Mammary epithelial cell (primary cell): Measurements from ENCODE around the gene CD4.

Experiments
- EZH2 ChIP-seq: IDR thresholded peaks from 2 replicates; pipeline ENCODE4 v1.6.1; 2012; ENCODE audit warnings: low read length, inconsistent platforms, borderline replicate concordance
- TF ChIP-seq, protein P1 (sequence below), 2 donors: IDR thresholded peaks in 1 of 2; conservative IDR thresholded peaks in 1 of 2; 2 replicates each; pipeline ENCODE4 v1.5.1; 2011 to 2012; ENCODE audit warnings: inconsistent platforms in 2 of 2, low read length in 2 of 2, mild to moderate bottlenecking in 2 of 2, control low read depth in 1 of 2, low read depth in 1 of 2; ENCODE audit not compliant: insufficient read depth in 1 of 2; ENCODE audit errors: extremely low read depth in 1 of 2

DNA sequence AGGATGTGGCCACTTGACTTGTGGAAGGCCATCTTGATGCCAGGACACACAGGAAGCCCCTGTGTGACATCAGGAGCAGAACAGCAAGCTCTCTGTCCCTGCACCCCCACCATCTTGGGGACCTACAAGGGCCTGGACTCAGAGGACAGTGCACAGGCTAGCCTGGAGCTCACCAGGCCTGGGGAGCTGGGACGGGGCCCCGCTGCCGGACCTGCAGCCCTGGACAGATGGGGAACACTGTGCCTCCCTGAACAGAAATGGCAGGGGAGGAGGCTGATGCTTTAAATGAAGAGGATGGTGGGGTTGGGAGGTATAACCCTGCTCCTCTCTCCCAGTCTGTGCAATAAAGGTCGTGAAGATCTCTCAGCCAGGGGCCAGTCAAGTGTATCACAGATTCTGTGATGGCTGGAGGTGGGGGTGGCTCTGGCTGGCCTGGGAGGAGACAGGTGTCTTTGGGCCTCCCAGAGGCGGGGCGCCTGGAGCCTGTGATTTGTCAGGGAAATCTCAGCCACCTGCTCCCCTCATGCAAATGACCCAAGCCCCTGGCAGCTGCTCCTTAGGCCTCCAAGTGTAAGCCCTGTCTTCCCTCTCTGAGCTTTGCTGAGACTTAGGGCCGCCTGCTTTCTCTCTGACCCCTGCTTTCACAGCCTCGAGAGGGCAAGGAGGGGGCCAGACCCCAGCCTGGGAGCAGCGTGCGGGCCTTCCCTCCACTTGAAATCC is 50.3 kb downstream of the CD4 start:
- TF ChIP-seq, protein P1, sequence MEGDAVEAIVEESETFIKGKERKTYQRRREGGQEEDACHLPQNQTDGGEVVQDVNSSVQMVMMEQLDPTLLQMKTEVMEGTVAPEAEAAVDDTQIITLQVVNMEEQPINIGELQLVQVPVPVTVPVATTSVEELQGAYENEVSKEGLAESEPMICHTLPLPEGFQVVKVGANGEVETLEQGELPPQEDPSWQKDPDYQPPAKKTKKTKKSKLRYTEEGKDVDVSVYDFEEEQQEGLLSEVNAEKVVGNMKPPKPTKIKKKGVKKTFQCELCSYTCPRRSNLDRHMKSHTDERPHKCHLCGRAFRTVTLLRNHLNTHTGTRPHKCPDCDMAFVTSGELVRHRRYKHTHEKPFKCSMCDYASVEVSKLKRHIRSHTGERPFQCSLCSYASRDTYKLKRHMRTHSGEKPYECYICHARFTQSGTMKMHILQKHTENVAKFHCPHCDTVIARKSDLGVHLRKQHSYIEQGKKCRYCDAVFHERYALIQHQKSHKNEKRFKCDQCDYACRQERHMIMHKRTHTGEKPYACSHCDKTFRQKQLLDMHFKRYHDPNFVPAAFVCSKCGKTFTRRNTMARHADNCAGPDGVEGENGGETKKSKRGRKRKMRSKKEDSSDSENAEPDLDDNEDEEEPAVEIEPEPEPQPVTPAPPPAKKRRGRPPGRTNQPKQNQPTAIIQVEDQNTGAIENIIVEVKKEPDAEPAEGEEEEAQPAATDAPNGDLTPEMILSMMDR (conservative IDR thresholded peaks at IDR 0.05 in 1 of 2, IDR thresholded peaks at IDR 0.05 in 1 of 2; ENCODE audit: extremely low read depth in 1 of 2, insufficient read depth in 1 of 2, low read depth in 1 of 2, low read length in 2 of 2) = no peak
- TF ChIP-seq EZH2 = no peak
